Measurements from ENCODE around the gene PATZ1. TPM values are rescaled to one million over a fixed set of nuclear protein-coding genes. Genes with fewer than 3 reads are reported as not detected.
A peak's percentile ranks its signal among the peaks of the same experiment; 100 is the strongest.
"Not testable (repeated sequence)": the region's sequence is repeated elsewhere in the genome, so short reads cannot be mapped to it uniquely, and the experiment has no call there.

The PATZ1 gene, protein sequence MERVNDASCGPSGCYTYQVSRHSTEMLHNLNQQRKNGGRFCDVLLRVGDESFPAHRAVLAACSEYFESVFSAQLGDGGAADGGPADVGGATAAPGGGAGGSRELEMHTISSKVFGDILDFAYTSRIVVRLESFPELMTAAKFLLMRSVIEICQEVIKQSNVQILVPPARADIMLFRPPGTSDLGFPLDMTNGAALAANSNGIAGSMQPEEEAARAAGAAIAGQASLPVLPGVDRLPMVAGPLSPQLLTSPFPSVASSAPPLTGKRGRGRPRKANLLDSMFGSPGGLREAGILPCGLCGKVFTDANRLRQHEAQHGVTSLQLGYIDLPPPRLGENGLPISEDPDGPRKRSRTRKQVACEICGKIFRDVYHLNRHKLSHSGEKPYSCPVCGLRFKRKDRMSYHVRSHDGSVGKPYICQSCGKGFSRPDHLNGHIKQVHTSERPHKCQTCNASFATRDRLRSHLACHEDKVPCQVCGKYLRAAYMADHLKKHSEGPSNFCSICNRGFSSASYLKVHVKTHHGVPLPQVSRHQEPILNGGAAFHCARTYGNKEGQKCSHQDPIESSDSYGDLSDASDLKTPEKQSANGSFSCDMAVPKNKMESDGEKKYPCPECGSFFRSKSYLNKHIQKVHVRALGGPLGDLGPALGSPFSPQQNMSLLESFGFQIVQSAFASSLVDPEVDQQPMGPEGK
- 8.8 and 11.6 TPM in 2 replicates for total RNA-seq
- polyA plus RNA-seq (2012) = 9.9 TPM

DNA sequence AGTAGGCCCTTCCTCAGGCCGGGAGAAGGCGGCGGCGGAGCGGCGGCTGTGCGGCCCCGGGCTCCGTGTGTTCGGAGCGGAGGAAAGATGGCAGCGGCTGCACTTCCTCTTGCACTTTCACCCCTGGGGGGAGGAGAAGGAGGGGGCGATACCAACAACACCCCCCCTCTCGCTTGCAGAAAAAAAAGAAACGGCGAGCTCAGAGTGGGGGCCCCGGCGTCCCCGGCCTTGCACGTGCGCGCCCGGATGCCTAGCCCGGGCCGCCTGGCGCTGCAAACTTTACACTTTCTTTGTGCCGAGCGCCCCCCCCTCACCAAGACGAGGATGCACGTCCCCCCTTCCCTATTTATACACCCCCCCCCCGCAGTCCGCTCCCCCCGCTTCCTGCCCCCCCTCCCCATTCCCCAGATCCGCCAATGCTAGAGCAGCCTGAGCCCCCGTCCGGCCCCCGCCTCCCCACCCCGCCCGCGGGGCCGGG lies at the start of gene PATZ1:
Gene PATZ1 (minus strand): TSS at position 92 of the 478 bp plus-strand sequence. CDS start 744 bp downstream, outside the sequence.
- DNase-seq (ENCODE audit: low read depth) = peak; percentile 76

DNA sequence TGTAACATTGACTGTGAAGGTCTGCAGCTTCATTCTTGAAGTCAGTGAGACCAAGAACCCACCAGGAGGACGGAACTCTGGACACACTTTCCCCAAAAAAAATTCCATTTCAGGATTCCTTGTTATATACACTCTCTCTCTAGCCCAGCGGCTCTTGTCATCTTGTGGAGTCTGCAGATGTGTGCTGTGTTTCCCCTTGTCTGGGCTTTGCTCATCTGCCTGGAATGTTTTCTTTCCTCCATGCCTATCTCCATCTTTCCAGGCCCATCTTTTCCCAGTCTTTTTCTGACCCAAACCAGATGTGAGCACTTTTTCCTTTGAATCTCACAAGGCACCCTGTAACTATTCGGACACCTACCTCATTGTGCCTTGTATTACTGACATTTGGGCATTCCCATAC lies 48.2 kb upstream of the PATZ1 start:
- DNase-seq (ENCODE audit: low read depth) = no peak

DNA sequence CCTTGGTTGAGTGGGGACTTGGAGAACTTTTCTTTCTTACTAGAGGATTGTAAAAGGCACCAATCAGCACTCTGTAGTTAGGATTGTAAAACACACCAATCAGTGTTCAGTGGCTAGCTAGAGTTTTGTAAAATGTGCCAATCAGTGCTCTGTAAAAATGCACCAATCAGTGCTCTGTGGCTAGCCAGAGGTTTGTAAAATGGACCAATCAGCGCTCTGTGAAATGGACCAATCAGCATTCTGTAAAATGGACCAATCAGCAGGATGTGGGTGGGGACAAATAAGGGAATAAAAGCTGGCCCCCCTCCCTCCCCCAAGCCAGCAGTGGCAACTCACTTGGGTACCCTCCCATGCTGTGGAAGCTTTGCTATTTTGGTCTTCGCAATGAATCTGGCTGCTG lies 47.7 kb upstream of the PATZ1 start:
- DNase-seq (ENCODE audit: low read depth) = no peak

DNA sequence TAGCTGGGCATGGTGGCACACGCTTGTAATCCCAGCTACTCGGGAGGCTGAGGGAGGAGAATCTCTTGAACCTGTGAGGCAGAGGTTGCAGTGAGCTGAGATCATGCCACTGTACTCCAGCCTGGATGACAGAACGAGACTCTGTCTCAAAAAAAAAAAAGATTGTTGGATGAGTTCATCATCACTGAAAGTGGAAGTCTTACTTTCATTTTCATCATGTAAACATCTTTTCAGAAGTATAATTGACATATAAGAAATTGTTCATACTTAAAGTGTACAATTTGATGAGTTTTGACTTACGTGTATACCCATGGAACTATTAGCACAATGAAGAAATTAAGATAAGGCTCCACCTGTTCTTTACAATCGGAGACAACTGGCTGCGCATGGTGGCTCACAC lies 32.5 kb upstream of the PATZ1 start:
- not testable (repeated sequence) for DNase-seq (ENCODE audit: low read depth)

DNA sequence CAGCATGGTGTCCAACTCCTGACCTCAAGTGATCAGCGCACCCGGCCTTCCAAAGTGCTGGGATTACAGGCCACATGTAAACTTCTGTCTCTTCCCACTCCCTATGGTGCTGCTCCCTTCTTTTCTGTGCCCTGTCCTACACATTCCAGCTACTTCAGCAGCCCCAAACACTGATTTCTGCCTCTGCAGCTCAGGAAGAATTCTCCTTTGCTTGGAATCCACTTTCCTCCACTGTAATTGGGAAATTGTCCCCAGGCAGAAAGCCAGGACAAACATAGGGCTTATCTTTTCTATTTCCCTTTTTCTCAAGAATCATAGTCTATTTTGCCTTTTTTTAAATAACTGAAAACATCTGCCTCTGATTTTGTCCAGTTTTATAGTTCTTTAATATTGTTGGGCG lies 32.0 kb upstream of the PATZ1 start:
- DNase-seq (ENCODE audit: low read depth) = no peak

DNA sequence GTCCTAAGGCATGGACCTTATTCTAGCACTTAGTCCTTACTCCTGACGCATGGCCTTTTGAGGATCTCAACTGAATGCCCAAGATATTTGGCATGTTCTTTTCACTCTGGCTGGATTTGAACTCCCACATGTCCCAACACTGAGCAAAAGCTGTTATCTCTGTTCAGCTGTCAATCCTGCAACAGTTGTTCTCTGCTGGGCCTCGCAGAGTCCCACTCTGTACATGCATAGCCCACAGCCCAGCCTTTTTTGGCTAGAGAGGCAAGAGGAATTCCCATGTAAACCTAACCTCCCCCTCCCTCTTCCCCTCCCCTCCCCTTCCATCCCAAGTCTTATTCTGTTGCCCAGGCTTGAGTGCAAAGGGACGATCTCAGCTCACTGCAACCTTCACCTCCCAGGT lies 31.5 kb upstream of the PATZ1 start:
- peak; percentile 11 for DNase-seq (ENCODE audit: low read depth)

DNA sequence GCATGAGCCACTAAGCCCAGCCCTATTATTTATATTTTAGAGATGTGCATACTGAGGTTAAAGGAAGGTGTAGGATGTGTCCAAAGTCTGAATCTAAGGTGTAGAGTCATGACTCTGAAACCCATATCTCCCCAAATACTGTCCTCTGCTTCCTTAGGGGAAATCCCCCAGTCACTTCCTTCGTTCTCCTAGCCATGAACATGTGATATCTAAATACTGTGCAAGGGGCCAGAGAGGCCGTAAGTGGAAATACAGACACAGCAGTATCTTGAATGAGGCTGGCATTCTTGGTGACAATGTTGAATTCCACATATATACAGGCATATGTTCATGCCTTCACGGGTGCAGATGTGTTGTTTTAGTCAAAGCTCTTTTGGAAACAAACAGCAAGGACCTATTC lies 21.3 kb upstream of the PATZ1 start:
- DNase-seq (ENCODE audit: low read depth) = no peak

DNA sequence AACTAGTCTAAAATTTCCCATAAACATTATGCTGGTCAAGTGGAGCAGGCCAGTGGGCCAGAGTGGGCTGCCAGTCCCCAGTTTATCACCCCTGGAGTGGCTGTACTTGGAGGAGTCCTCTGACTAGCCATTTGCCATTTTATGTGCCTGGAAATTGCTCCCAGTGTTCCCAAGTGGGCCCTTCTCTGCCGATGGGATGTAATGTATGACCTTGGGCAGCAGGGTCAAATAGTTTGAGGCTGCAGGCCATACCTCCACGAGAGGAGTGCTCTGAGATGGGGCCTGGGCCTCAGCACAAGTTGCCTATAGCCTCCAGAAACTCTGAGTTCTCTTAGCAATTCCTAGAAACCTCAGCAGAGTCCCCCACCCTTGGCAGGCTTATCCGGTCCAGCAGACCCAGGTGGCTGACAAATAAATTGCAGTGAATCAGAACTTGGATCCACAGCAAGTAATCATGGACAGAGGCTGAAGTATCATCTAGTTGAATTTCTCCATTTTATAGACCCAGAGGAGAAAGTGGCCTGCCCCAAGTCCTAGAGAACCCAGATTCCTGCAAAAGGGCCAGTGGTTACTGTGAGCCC lies 17.8 kb upstream of the PATZ1 start:
- DNase-seq (ENCODE audit: low read depth) = no peak

DNA sequence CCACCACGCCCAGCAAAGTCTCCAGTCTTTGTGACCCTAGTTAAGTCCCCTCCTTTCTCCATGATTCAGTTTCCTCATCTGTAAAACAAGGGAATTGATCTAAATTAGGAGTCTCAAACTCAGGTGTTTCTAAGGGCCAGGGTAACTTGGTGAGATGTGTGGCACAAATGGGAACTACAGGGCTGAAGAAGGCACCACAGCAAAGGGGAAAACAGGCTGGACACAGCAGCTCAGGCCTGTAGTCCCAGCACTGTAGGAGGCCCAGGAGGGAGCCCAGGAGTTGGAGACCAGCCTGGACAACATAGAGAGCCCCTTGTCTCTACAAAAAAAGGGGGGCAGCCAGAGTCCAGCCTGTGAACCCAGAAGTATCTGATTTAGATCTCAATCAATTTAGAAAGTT lies 15.6 kb upstream of the PATZ1 start:
- no peak for DNase-seq (ENCODE audit: low read depth)

DNA sequence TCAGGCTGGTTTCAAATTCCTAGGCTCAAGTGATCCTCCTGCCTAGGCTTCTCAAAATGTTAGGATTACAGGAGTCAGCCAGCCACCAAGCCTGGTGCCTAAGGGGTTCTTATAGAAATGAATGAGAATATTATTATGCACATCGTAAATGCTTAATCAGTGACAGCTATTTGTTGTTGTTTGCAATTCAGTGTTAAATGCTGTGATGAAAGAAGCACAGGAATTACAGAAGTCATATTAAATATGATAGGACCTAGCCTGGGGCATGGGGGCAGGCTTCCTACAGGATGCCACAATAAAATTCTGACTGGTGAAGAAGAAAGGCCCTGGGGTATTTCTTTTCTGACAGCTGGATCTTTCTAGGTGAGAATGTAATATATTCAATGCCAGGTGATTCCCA lies 13.9 kb upstream of the PATZ1 start:
- no peak for DNase-seq (ENCODE audit: low read depth)

DNA sequence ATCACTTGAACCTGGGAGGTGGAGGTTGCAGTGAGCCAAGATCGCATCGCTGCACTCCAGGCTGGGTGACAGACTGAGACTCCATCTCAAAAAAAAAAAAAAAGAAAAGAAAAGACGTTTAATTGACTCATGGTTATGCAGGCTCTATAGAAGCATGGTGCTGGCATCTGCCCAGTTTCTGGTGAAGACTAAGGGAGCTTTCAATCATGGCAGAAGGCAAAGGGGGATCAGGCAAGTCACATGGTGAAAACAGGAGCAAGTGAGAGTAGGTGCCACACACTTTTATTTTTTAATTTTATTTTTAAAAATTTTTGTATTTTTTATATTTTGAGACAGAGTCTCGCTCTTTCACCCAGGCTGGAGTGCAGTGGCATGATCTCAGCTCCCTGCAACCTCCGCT lies 8.4 kb upstream of the PATZ1 start:
- DNase-seq (ENCODE audit: low read depth) = no peak

DNA sequence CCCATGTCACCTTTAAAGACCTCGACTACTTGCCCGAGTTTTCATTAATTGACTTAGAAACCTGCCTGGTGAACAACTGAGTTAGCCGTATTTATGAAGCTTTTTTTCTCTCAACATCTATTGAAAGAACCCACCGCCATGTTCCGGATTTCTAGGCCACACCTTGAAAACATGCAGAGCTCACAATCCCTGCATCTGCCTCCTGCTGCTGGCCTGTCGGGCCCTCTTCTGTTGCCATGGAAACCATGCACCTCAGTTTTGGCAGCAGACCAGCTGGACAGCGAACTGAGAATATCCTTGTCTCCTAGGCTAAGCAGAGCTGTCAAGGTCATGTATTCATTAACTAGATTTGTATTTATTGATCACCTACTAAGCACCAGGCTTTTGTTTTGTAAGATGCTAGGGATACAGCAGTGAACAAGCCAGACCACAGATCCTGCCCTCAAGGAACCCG lies 4.3 kb upstream of the PATZ1 start:
- no peak for DNase-seq (ENCODE audit: low read depth)

DNA sequence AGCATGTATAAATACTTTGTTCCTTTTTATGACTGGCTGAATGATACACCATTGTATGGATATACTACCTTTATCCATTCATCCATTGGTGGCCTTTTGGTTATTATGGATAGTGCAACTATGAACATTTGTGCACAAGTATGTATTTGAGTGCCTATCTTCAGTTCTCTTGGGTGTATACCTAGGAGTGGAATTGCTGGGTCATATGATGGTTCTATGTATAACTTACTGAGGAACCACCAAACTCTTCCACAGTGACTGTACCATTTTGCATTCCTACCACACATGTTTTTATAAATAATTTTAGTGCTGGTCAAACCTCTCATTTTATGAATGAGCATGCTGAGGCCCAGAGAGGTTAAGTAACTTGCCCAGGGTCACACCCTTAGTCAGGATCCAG lies 3.8 kb upstream of the PATZ1 start:
- DNase-seq (ENCODE audit: low read depth) = no peak

DNA sequence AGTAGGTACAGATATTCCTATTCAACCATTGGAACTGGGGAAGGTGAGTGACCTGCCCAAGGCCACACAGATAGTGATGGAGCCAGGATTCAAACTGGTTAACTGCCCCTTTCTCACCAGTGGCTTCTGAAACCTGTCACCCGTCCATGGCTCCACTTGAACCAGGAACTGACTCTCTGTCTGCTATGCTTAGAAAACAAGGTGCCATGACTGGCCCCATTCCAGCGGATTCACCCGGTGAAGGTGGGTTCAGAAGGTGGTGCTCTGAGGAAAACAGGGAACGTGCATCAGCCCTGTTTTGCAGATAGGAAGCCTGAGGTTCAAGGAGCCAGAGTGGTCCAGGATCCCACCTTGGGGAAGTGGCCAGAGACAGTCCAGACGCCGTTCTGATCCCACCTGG lies 2.6 kb upstream of the PATZ1 start:
- DNase-seq (ENCODE audit: low read depth) = no peak

DNA sequence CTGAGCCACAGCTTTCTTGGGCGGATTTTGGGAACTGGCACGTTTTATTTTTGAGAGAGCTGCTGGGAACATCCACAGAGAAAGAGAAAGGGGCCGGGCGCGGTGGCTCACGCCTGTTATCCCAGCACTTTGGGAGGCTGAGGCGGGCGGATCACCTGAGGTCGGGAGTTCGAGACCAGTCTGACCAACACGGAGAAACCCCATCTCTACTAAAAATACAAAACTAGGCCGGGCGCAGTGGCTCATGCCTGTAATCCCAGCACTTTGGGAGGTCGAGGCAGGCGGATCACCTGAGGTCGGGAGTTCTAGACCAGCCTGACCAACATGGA lies 1.8 kb upstream of the PATZ1 start:
- not testable (repeated sequence) for DNase-seq (ENCODE audit: low read depth)

DNA sequence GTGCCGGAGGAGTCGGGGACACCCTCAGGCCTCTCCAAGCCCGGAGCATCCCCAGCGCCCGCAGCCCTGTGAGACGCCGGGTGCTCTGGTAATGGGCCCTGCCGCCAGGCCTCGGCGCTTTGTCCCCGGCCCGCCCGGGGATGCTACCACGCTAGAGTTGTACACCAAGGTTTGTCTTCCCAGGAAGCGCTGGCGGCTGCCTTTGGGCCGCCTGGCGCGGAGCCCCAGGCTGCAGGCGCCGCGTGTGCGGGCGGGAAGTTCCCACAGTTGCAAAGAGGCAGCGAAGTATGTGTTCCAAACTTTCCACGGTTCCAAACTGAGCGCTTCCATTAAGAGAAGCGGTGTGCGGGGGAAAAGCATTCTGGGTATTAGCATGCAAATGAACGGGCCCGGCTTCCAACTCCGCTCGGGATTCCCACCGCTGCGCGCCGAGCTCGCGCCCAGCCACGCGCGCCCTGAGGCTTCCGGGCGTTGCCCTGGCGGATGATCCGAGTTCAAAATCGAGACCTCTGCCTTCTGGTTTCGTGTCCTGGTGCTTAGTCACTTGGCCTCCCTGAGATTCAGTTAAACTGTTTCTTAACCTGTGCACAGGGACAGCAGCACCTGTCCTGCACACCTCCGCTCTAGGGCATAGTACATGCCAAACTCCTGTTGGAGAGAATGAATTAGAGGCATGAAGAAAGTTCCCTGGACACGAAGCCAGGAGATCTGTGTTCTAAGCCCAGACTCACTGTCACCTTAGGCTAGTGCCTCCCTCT lies 1.3 kb upstream of the PATZ1 start:
- peak; percentile 72 for DNase-seq (ENCODE audit: low read depth)

DNA sequence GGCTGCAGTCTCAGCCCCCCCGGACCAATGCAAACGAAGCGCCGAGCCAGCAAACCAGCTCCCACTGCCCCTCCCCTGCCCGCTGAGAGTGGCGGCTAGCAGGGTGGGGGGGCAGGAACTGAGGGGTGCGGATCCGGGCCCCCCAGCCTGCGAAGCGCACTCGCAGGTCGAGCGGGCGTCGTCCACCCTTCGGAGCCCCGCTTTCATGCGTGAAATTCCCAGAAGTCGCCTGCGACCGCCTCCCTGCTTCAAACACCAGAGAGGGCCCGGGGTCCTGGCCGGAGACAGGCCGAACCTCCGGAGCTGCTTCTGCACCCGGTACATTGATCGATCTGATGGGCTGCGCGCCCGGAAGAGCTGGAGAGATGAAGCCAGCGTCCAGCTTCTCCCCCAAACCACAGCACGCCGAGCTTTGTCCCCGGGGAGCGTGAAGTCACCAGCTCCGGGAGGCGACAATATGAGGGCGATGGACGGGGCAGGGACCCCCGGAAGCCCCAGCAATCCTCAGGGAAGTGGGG lies 646 bp upstream of the PATZ1 start:
- peak; percentile 50 for DNase-seq (ENCODE audit: low read depth)

DNA sequence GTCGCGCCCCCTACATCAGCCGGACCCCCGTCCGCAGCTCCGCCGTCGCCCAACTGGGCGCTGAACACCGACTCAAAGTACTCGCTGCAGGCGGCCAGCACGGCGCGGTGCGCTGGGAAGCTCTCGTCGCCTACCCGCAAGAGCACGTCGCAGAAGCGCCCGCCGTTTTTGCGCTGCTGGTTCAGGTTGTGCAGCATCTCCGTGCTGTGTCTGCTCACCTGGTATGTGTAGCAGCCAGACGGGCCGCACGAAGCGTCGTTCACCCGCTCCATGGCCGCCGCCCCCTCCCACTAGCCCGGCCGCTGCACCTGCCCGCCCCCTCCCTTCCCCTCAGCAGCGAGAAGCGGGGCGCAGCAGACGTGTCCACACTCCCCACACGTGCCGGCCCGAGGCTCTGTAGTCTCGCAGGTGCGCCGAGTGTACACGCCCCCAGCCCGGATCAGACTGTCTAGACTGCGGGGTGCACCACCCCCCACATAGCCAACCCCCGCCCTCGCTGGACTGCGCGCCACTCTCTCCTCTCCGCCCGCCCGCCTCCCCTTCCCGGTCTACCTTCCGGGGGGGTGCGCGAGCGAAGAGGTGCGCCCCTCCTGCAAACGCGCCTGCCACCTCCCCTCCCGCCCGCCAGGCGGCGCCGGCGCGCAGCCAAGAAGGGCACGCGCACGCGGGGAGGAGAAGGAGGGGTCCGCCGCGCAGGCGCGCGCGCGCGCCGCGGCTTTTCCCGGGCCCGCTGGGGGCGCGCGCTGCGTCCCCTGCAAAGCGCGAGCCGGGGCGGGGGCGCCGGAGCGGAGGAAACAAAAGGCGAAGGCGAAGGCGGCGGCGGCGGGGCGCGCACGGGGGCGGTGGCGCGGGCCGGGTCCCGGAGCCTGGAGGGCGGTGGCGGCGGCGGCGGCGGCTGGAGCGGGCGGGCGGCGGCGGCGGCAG lies 553 bp downstream of the PATZ1 start:
- peak; percentile 87 for DNase-seq (ENCODE audit: low read depth)

DNA sequence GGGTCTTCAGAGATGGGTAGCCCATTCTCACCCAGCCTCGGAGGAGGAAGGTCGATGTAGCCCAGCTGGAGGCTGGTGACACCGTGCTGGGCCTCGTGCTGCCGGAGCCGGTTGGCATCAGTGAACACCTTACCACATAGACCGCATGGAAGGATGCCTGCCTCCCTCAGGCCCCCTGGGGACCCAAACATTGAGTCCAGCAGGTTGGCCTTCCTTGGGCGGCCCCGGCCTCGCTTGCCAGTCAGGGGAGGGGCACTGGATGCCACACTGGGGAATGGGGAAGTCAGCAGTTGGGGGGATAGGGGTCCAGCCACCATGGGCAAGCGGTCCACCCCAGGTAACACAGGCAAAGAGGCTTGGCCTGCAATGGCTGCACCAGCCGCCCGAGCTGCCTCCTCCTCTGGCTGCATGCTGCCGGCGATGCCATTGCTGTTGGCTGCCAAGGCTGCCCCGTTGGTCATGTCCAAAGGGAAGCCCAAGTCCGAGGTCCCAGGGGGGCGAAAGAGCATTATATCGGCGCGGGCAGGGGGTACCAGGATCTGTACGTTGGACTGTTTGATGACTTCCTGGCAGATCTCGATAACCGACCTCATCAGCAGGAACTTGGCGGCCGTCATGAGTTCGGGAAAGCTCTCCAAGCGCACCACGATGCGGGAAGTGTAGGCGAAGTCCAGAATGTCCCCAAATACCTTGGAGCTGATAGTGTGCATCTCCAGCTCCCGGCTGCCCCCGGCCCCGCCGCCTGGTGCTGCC lies 1.4 kb downstream of the PATZ1 start:
- DNase-seq (ENCODE audit: low read depth) = no peak

DNA sequence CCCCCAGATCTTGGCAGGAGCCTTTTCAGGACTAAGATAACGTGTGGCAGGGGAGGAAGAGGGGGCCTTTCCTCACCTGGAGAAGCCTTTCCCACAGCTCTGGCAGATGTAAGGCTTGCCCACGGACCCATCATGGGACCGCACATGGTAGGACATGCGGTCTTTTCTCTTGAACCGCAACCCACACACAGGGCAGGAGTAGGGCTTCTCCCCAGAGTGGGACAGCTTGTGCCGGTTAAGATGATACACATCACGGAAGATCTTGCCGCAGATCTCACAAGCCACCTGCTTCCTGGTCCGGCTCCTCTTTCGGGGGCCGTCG lies 1.9 kb downstream of the PATZ1 start:
- DNase-seq (ENCODE audit: low read depth) = no peak
